KOPT-K1 (cell line): Measurements from ENCODE around the gene MCHR1.
"Not testable (repeated sequence)": the region's sequence is repeated elsewhere in the genome, so short reads cannot be mapped to it uniquely, and the experiment has no call there.

Source experiments
- H3K27ac ChIP-seq: fragments of 200-600 bp; sonication (generic); 2 replicates; pipeline ENCODE4 v1.5.1; 2016; ENCODE audit warnings: antibody characterized with exemption, mild to moderate bottlenecking, low read depth, low read length; ENCODE audit not compliant: poor library complexity, severe bottlenecking
- H3K36me3 ChIP-seq: fragments of 200-600 bp; sonication (generic); 2 replicates; pipeline ENCODE4 v1.5.1; 2017; ENCODE audit warnings: antibody characterized with exemption, mild to moderate bottlenecking, low read length, moderate library complexity; ENCODE audit not compliant: insufficient read depth
- H3K9me3 ChIP-seq: fragments of 200-600 bp; sonication (generic); 2 replicates; pipeline ENCODE4 v1.5.1; 2017; ENCODE audit warnings: antibody characterized with exemption, low read length, mild to moderate bottlenecking; ENCODE audit not compliant: insufficient read depth, poor library complexity, severe bottlenecking

MCHR1 gene

GRCh38 chr22:40651057-40651456 is 28.2 kb upstream of the MCHR1 start:
- Histone ChIP-seq H3K27ac (no peak overlapping the region), H3K9me3 (no peaks in the 10 kb centered on the region), H3K36me3 (no peaks in the 10 kb centered on the region)

- H3K27ac ChIP-seq, result no peak overlapping the region
Observed at GRCh38 chr22:40651563-40652501, 27.5 kb upstream of the MCHR1 start.

DNA sequence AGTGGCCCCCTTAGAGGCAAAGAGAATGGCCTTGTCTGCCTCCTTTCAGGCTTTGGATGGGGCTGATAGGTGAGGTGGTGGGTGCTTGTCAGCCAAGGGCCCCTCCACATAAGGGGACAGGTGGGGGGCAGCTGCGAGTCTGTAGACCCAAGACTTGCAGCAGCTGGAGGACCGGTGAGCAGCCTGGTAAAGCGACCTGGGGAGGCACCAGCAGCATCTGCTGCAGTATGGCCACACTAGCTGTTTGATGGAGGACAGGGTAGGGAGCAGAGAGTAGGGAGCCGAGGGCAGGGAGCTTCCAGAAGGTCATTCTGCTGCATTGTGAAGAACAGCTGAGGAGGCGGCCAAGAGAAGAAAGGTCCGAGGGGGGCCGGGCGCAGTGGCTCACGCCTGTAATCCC is 25.9 kb upstream of the MCHR1 start:
- H3K27ac ChIP-seq, result no peak overlapping the region
- no peaks in the 10 kb centered on the region for H3K9me3 ChIP-seq
- no peaks in the 10 kb centered on the region for H3K36me3 ChIP-seq

More at GRCh38 chr22:40651563-40652501, 27.5 kb upstream of the MCHR1 start:
- H3K9me3 ChIP-seq, result no peaks in the 10 kb centered on the region
- H3K36me3 ChIP-seq, result no peaks in the 10 kb centered on the region

- Histone ChIP-seq H3K9me3 (no peaks in the 10 kb centered on the region), H3K36me3 (no peaks in the 10 kb centered on the region), H3K27ac (no peak overlapping the region)
Observed at GRCh38 chr22:40654522-40655167, 24.6 kb upstream of the MCHR1 start.

GRCh38 chr22:40655941-40656340 is 23.3 kb upstream of the MCHR1 start:
- not testable (repeated sequence) for H3K27ac ChIP-seq, H3K36me3 ChIP-seq, H3K9me3 ChIP-seq

DNA sequence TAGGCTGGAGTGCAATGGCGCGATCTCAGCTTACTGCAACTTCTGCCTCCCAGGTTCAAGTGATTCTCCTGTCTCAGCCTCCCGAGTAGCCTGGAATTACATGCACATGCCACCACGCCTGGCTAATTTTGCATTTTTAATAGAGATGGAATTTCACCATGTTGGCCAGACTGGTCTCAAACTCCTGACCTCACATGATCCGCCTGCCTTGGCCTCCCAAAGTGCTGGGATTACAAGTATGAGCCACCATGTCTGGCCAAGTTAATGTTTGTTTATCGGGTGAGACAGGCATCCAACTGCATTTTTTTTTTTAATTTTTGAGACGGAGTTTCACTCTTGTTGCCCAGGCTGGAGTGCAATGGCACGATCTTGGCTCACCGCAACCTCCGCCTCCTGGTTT is 22.6 kb upstream of the MCHR1 start:
- not testable (repeated sequence) for H3K27ac ChIP-seq, H3K9me3 ChIP-seq, H3K36me3 ChIP-seq

DNA sequence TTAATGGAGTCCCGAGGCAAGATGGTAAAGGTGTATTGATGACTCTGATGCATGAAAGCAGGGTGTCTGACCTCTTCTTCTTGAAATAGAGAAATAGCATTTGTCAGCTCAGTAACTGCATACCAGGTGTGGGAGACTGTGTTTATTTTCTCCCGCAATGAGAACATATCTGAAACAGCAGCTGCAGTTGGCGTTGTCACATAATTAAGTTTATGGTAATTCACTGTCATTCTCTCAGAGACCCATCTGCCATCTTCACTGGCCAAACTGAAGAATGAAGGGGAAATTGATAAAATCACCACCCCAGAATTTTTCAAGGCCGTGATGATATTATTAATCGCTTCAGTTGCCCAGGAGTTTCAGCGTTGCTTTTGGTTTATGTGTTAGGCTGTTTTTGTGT is 20.1 kb upstream of the MCHR1 start:
- H3K27ac ChIP-seq, result no peak overlapping the region
- no peaks in the 10 kb centered on the region for H3K9me3 ChIP-seq
- no peaks in the 10 kb centered on the region for H3K36me3 ChIP-seq

- Histone ChIP-seq H3K9me3 (no peaks in the 10 kb centered on the region), H3K36me3 (no peaks in the 10 kb centered on the region), H3K27ac (no peak overlapping the region)
Observed at GRCh38 chr22:40660730-40661129, 18.6 kb upstream of the MCHR1 start.

DNA sequence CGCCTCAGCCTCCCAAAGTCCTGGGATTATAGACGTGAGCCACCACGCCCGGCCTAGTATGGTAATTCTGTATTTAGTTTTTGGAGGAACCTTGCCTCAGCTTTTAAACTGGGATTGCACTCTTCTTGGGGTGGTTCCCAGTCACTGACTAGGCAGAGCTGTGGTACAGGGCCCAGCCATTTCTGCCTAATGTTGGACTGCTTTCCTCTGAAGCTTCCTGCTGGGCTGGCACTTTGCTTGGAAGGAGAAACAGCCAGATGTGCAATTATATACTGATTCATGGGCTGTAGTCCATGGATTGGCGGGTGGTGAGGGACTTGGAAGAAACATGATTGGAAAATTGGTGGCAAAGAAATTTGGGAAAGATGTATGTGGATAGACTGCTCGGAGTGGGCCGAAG is 17.6 kb upstream of the MCHR1 start:
- Histone ChIP-seq H3K27ac (no peak overlapping the region), H3K9me3 (no peaks in the 10 kb centered on the region), H3K36me3 (no peaks in the 10 kb centered on the region)

DNA sequence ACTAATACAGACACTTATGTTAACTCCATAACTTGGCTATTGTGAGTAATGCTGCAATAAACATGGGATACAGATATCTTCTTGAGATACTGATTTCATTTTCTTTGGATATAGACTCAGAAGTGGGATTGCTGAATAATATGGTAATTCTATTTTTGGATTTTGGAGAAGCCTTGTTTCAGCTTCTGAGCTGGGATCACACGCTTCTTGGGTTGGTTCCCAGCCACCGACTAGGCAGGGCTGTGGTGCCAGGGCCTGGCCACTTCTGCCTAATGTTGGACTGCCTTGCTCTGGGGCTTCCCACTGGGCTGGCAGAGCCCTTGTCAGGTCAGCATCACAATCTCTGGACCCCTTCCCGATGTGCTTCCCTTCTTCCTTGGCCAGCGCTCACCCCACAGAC is 14.0 kb upstream of the MCHR1 start:
- no peaks in the 10 kb centered on the region for H3K36me3 ChIP-seq
- H3K27ac ChIP-seq, result no peak overlapping the region
- no peaks in the 10 kb centered on the region for H3K9me3 ChIP-seq

- Histone ChIP-seq H3K27ac (no peak overlapping the region), H3K9me3 (no peaks in the 10 kb centered on the region), H3K36me3 (no peaks in the 10 kb centered on the region)
Observed at GRCh38 chr22:40666151-40666848, 13.0 kb upstream of the MCHR1 start.

DNA sequence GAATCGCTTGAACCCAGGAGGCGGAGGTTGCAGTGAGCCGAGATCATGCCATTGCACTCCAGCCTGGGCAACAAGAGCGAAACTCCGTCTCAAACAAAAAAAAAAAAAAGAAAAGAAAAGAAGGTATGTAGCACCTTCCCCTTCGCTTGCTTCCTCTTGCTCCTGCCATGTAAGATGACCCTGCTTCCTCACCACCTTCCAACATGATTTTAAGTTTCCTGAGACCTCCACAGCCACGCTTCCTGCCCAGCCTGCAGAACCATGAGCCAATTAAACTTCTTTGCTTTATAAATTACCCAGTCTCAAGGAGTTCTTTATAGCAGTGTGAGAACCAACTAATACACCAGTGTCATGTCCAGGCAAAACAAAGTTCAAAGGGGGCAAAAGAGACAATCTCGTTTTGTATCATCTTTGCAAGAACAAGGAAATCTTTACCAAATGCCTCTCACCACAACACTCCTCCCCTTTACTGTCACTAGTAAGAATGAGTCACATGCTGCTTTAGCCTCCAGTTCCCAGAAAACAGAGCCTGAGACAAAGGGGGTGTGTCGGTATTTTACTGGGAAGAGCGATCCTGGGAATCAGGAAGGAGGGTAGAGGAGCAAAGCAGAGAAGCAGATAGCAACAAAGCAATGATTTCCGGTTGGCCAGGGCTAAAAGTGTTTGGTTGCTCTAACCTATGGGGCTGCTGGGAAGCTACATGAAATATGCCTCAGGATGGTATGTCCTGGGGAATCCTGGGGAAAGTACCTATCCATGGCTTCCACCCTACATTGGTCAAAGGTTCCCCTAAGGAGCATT is 10.5 kb upstream of the MCHR1 start:
- H3K36me3 ChIP-seq, result no peaks in the 10 kb centered on the region
- H3K27ac ChIP-seq, result no peak overlapping the region
- H3K9me3 ChIP-seq, result no peaks in the 10 kb centered on the region

DNA sequence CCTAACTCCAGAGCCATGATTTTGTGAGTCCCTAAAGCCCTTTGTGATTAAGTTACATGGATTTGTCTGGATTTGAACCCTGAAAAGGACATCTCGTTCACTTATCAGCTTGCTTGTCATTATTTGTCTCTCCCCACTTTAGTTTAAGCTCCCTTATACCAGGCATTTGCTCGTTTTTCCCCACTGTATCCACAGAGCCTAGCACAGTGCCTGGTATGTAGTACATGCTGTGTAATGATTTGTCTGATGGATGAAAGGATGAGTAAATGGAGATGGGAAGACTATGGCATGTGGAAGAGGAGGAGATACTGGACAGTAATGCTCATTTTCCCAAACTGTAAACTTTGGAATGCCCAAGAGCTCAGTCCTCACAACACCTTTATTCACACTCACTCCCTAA is 9.2 kb upstream of the MCHR1 start:
- Histone ChIP-seq H3K36me3 (no peaks in the 10 kb centered on the region), H3K27ac (no peak overlapping the region), H3K9me3 (no peaks in the 10 kb centered on the region)

DNA sequence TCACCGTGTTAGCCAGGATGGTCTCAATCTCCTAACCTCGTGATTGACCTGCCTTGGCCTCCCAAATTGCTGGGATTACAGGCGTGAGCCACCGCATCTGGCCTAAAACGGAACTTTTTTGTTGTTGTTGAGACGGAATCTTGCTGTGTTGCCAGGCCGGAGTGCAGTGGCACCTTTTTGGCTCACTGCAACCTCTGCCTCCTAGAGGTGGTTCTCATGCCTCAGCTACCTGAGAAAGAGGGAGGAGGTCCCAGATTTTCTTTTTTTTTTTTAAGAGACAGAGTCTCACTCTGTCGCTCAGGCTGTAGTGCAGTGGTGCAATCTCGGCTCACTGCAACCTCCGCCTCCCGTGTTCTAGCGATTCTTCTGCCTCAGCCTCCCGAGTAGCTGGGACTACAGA is 7.9 kb upstream of the MCHR1 start:
- Histone ChIP-seq H3K9me3 (no peaks in the 10 kb centered on the region), H3K36me3 (no peaks in the 10 kb centered on the region), H3K27ac (no peak overlapping the region)
